ENCODE results near the gene DNAJB5. TPM values are rescaled to one million over a fixed set of nuclear protein-coding genes. Genes with fewer than 3 reads are reported as not detected.
"Not testable (repeated sequence)": the region's sequence is repeated elsewhere in the genome, so short reads cannot be mapped to it uniquely, and the experiment has no call there.

The DNAJB5 gene
- total and polyA plus RNA-seq, 2 donors = 15.3 to 89.8 TPM

DNA sequence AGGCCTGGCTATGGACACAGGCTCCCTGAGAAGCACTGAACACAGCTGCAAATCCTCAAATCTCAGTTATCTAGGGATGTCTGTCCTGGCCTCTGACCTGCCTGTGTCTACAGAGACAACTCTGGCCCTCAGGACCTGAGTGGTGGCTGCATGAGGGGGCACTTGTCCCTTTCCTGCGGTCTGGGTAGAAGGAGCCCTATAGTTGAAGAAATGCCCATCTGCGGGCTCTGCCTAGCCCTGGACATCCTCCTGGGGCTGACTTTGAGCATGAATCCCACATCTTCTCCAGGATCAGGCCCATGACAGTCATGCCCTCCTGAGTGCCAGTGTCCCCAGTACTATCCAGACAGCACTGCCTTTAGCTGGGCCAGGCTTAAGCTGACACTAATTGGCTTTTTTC is 10.0 kb downstream of the DNAJB5 start:
- Histone ChIP-seq H3K36me3 (ENCODE audit: insufficient read depth) (no peaks in the 10 kb centered on the region), H3K4me3 (ENCODE audit: low read depth, low read length) (no peak overlapping the region), H3K27ac (ENCODE audit: low read depth) (no peak overlapping the region), H3K4me1 (ENCODE audit: insufficient read depth) (no peaks in the 10 kb centered on the region)
- no peak for DNase-seq (ENCODE audit: extremely low spot score)
- WGBS = 97% methylated on average over 2 of the region's 2 CpGs

DNA sequence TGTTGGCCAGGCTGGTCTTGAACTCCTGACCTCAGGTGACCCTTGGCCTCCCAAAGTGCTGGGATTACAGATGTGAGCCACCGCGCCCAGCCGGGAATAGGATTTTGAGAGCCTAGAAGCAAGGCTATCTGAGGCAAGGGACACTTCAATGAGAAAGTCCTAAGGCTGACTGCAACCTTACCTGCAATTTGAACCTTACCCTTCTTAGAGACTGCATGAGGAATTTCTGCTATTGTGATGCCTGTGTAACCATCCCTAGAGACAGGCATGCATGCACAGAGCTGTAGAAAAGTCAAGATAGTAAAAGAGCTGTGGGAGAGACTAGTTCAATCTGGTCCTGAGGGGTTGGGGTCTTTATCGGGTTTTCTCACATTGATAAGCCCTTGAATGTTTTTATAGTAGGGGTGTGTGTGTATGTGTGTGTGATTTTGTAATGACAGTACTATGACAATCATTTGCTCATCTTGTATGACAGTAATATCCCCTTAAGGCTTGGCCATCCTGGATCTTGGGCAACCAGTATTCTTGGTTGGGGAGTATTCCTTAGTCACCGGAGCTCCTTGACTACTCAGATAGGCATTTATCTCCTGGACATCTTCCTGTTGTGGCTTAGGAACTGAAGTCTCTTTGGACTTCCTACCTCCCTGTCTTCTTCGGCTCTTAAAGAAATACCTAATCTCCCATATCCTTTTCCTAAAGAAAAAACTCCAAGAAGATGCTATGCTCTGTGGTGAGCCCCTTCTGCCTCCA is 11.2 kb downstream of the DNAJB5 start:
- no peaks in the 10 kb centered on the region for H3K4me1 ChIP-seq (ENCODE audit: insufficient read depth)
- H3K27ac ChIP-seq (ENCODE audit: low read depth) = no peak overlapping the region
- H3K36me3 ChIP-seq (ENCODE audit: insufficient read depth) = no peaks in the 10 kb centered on the region
- DNase-seq (ENCODE audit: extremely low spot score) = no peak
- whole genome bisulfite sequencing = 82% methylated on average over 6 of the region's 6 CpGs
- no peak overlapping the region for H3K4me3 ChIP-seq (ENCODE audit: low read depth, low read length)

DNA sequence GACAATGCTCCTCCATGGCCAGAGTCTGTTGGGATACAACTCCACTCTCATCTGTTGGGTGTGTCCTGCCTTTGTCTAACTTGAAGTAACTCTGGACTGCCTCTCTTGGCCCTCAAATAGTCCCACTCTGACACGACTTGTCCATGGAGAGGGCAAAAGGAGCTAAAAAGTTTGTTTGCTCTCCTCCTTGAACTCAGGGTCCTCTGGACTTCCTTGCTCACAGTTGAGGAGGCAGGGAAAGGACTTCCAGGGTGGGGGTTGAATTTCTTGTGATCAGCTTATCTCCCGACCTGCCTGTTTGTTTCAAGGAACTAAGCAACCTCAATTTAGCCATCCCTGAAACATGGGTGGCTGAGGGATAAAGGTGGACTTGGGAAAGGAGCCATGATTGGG is 11.7 kb downstream of the DNAJB5 start:
- no peak overlapping the region for H3K27ac ChIP-seq (ENCODE audit: low read depth)
- H3K4me1 ChIP-seq (ENCODE audit: insufficient read depth) = no peaks in the 10 kb centered on the region
- 77% methylated on average over 2 of the region's 2 CpGs for WGBS
- DNase-seq (ENCODE audit: extremely low spot score) = no peak
- no peak overlapping the region for H3K4me3 ChIP-seq (ENCODE audit: low read depth, low read length)
- H3K36me3 ChIP-seq (ENCODE audit: insufficient read depth) = no peaks in the 10 kb centered on the region

DNA sequence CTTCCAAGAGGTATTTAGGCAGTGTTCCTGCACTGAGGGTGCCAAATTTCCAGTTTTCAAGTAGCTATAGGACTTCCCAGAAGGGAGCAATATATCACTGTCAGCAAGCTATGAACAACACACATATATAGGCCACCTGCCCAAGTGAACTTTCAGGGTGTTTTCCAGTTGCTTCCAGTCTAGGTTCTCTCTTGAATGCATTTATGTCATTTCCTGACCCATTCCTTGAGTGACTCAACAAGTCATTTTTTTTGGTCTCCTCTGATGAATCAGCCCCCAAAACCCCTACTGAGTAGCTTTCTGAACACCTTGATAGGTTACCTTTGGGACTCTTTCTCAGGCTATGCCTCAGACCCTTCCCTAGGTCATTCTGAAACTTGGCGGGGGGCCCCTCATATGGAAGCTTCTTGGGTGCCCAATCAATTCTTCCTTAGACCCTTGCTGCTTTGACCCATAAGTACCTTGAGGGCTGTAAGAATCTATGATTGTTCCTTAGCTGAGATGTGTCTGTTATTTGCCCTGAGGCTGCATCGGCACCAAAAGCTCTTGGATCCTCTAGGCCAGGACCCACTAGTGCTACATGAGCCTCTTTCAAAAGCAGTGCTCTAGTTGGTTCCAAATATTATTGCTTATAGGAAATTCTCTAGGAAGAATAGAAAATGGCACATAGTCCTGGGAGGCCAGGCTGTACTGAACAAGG is 12.4 kb downstream of the DNAJB5 start:
- DNase-seq (ENCODE audit: extremely low spot score) = no peak
- 93% methylated on average over 2 of the region's 2 CpGs for WGBS
- no peaks in the 10 kb centered on the region for H3K4me1 ChIP-seq (ENCODE audit: insufficient read depth)
- H3K4me3 ChIP-seq (ENCODE audit: low read depth, low read length) = no peak overlapping the region
- no peaks in the 10 kb centered on the region for H3K36me3 ChIP-seq (ENCODE audit: insufficient read depth)
- H3K27ac ChIP-seq (ENCODE audit: low read depth) = no peak overlapping the region

DNA sequence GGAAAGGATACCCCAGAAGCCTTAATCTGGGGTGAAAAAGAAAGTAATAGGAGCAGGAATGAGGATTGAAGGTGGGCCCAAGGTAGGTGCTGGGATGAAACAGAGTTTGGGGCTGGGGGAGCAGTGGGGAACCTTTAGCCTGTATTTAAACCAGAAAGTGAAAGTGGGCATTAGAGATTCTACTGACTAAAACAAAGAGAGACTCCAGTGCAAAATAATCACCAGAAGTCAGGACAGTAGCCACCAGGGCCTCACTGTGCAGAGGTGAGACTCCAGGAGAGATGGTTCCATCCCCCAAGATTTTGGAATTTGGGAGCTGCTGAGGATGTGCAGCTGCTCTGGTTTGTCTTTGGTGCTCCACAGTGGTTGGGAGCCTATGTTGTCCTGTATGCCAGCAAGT is 13.1 kb downstream of the DNAJB5 start:
- Histone ChIP-seq H3K36me3 (ENCODE audit: insufficient read depth) (no peaks in the 10 kb centered on the region), H3K27ac (ENCODE audit: low read depth) (no peak overlapping the region), H3K4me3 (ENCODE audit: low read depth, low read length) (no peak overlapping the region), H3K4me1 (ENCODE audit: insufficient read depth) (no peaks in the 10 kb centered on the region)
- no peak for DNase-seq (ENCODE audit: extremely low spot score)

DNA sequence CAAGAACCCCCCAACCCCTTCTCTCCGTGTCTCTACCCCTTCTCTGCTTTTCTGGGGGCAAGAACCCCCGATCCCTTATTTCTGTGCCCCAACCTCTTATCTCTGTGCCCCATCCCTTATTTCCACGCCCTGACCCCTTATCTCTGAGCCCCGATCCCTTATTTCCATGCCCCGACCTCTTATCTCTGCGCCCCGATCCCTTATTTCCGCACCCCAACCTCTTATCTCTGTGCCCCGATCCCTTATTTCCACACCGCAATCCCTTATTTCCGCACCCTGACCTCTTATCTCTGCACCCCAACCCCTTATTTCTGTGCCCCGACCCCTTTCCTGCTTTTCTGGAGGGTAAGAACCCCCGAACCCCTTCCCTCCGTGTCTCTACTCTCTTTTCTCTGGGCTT is 14.8 kb downstream of the DNAJB5 start:
- not testable (repeated sequence) for H3K36me3 ChIP-seq (ENCODE audit: insufficient read depth); DNase-seq (ENCODE audit: extremely low spot score); H3K4me1 ChIP-seq (ENCODE audit: insufficient read depth); H3K27ac ChIP-seq (ENCODE audit: low read depth); H3K4me3 ChIP-seq (ENCODE audit: low read depth, low read length)
- 88% methylated on average over 14 of the region's 14 CpGs for WGBS

DNA sequence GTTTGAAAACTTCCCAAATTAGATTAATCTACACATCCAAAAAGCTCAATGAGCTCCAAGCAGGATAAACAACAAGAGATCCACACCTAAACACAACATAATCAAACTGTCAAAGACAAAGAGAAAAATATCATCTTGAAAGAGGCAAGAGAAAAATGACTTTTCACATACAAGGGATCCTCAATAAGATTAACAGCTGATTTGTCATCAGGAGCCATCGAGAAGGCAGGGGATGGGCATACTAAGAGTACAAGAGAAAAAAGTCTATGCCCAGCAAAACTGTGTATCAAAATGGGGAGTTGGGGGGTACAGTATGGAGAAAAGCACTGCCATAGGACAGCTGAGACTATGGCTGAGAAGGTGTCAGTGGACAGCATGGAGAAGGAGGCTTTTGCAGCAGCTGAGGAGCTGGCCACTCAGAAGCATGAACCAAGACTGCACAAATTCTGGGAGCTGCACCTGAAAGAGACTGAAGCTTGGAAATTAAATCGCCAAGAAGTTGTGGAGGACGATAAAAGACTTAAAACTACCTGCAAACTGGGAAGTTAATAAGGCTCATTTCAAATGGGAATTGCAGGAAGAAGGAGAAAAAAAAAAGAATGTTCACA is 20.9 kb downstream of the DNAJB5 start:
- no peak for DNase-seq (ENCODE audit: extremely low spot score)
- 89% methylated on average over 3 of the region's 3 CpGs for WGBS
- no peaks in the 10 kb centered on the region for H3K36me3 ChIP-seq (ENCODE audit: insufficient read depth)
- H3K27ac ChIP-seq (ENCODE audit: low read depth) = no peak overlapping the region
- H3K4me3 ChIP-seq (ENCODE audit: low read depth, low read length) = no peak overlapping the region
- H3K4me1 ChIP-seq (ENCODE audit: insufficient read depth) = no peaks in the 10 kb centered on the region

DNA sequence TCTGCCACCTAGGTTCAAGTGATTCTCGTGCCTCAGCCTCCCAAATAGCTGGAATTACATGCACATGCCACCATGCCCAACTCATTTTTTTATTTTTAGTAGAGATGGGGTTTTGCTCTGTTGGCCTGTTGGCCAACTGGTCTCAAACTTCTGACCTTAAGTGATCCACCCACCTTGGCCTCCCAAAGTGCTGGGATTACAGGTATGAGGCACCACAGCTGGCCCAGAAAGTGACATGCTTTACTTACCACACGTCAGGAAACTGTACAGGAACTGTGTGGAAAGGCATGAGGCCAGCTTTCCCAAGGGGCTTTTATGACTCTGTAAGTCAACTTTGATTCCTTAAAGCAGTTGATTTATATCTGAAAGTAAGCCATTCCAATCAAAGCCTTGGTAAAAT is 25.0 kb downstream of the DNAJB5 start:
- no peak for DNase-seq (ENCODE audit: extremely low spot score)
- H3K4me3 ChIP-seq (ENCODE audit: low read depth, low read length) = no peak overlapping the region
- H3K36me3 ChIP-seq (ENCODE audit: insufficient read depth) = no peaks in the 10 kb centered on the region
- no peaks in the 10 kb centered on the region for H3K4me1 ChIP-seq (ENCODE audit: insufficient read depth)
- no peak overlapping the region for H3K27ac ChIP-seq (ENCODE audit: low read depth)
- 66% methylated on average over 2 of the region's 2 CpGs for WGBS

DNA sequence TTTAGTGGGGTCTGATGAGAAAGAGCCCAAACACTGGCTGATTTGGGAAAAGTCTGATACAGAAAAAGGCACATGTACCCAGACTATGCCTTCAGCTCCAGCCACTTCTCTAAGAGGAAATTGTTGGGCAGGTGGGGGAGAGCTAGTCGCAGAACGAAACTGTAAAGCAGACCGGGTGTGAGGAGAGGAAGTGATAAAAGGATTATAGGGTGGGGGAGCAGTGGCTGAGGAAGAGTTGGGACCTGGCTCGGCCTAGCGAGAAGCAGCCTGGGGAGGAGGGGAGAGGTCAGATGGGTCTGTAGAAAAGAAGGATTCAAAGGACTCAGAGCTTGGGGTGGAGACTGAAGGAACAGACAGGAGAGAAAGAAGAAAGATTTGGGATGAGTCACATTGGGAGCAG is 33.9 kb downstream of the DNAJB5 start:
- not testable (repeated sequence) for H3K4me3 ChIP-seq (ENCODE audit: low read depth, low read length); H3K4me1 ChIP-seq (ENCODE audit: insufficient read depth); DNase-seq (ENCODE audit: extremely low spot score); H3K27ac ChIP-seq (ENCODE audit: low read depth); H3K36me3 ChIP-seq (ENCODE audit: insufficient read depth)
- WGBS = 53% methylated on average over 5 of the region's 5 CpGs

DNA sequence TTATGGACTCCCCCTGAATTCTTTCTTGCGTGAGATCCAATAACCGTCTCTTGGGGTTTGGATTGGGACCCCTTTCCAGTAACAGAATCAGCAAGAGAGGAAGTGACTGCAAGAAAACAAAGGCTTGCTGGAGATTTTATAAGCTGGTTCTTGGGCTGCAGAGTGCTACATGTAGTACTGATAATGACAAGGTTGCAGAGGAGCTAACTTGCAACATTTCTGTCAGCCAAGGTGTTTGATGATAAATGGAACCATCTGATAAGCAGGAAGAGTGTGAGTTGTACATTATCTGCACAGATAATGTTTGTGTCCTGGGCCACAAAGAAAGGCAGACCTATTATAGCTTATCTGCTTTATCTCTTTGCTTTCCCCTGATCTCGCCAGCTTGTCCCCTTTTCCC is 37.1 kb downstream of the DNAJB5 start:
- H3K4me1 ChIP-seq (ENCODE audit: insufficient read depth) = no peaks in the 10 kb centered on the region
- H3K4me3 ChIP-seq (ENCODE audit: low read depth, low read length) = no peak overlapping the region
- H3K27ac ChIP-seq (ENCODE audit: low read depth) = no peak overlapping the region
- WGBS = 63% methylated on average over 3 of the region's 3 CpGs
- H3K36me3 ChIP-seq (ENCODE audit: insufficient read depth) = no peaks in the 10 kb centered on the region
- no peak for DNase-seq (ENCODE audit: extremely low spot score)

DNA sequence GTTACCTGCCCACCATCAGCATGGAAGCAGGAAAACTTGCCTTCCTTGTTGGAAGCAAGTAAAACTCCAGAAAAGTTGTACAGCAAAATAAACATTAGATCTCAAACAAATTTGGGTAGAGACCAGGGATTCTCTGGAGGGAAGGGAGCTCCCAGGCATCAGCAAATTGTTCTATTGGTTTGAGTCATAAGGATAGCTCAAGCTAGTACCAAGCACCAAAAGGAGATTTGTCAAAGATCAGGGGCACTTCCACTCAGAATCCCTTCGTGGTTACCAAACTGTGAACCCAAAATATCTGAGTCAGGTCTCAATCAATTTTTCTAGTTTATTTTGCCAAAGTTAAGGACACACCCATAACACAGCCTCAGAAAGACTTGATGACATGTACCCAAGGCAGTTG is 37.8 kb downstream of the DNAJB5 start:
- Histone ChIP-seq H3K27ac (ENCODE audit: low read depth) (no peak overlapping the region), H3K36me3 (ENCODE audit: insufficient read depth) (no peaks in the 10 kb centered on the region), H3K4me3 (ENCODE audit: low read depth, low read length) (no peak overlapping the region), H3K4me1 (ENCODE audit: insufficient read depth) (no peaks in the 10 kb centered on the region)
- no peak for DNase-seq (ENCODE audit: extremely low spot score)
- 81% methylated on average over 1 of the region's 1 CpG for WGBS

DNA sequence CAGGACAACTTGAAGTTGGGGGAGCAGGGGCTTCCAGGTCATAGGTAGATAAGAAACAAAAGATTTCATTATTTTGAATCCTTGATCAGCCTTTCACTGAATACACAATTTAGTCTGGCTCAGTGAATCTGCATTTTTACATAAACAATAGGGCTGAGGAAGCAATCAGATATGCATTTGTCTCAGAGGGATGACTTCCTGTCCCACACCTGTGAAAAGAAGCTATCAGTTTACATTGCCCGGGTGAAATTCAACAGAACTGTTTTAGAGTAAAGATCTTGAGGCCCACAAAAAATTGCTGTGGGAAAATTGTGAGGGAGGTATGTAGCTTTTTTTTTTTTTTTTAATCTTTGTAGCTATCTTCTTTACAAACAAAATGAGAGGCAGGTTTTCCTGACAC is 38.3 kb downstream of the DNAJB5 start:
- H3K27ac ChIP-seq (ENCODE audit: low read depth) = no peak overlapping the region
- H3K36me3 ChIP-seq (ENCODE audit: insufficient read depth) = no peaks in the 10 kb centered on the region
- no peak overlapping the region for H3K4me3 ChIP-seq (ENCODE audit: low read depth, low read length)
- no peaks in the 10 kb centered on the region for H3K4me1 ChIP-seq (ENCODE audit: insufficient read depth)
- no peak for DNase-seq (ENCODE audit: extremely low spot score)
- 42% methylated on average over 1 of the region's 1 CpG for WGBS

DNA sequence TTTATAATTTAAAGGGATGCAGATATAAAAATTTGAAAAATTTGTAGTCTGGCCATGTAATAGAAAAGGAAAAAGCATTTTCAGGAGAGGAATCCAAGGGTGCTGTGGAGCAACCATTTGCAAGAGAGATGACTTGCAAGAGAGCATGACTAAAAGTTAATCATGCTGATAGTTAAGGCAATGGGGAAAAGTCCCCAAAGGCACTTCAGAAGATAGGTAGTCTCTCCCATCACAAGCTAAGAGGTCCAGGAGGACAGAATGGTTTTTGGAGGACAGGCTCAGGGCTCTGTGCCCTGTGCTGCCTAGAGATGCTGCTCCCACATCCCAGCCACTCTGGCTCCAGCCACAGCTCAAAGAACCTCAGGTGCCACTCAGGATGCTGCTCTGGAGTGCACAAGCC is 38.8 kb downstream of the DNAJB5 start:
- no peak for DNase-seq (ENCODE audit: extremely low spot score)
- no peak overlapping the region for H3K4me3 ChIP-seq (ENCODE audit: low read depth, low read length)
- H3K36me3 ChIP-seq (ENCODE audit: insufficient read depth) = no peaks in the 10 kb centered on the region
- no peak overlapping the region for H3K27ac ChIP-seq (ENCODE audit: low read depth)
- H3K4me1 ChIP-seq (ENCODE audit: insufficient read depth) = no peaks in the 10 kb centered on the region

DNA sequence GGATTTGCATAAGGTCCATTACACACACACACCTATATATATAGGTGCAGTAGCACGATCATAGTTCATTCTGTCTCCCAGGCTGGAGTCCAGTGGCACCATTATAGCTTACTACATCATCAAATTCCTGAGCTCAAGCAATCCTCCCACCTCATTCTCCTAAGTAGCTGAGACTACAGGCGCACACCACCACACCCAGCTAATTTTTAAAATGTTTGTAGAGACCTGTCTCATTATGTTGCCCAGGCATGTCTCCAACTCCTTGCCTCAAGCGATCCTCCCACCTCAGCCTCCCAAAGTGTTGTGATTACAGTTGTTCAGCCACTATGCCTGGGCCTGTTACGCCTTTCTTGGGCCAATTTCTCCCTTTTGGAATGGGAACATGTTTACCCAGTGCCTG is 39.7 kb downstream of the DNAJB5 start:
- Histone ChIP-seq H3K27ac (ENCODE audit: low read depth) (no peak overlapping the region), H3K4me1 (ENCODE audit: insufficient read depth) (no peaks in the 10 kb centered on the region), H3K36me3 (ENCODE audit: insufficient read depth) (no peaks in the 10 kb centered on the region), H3K4me3 (ENCODE audit: low read depth, low read length) (no peak overlapping the region)
- DNase-seq (ENCODE audit: extremely low spot score) = no peak
- WGBS = 91% methylated on average over 4 of the region's 4 CpGs
